GM18867 (cell line): ENCODE results near the gene COQ7.

Experiments
- ATAC-seq: cut with Tn5 transposase; IDR thresholded peaks from one replicate; pipeline ENCODE4 v1.9.1; 2021; ENCODE audit warnings: mild to moderate bottlenecking, moderate library complexity; ENCODE audit not compliant: unreplicated experiment

The COQ7 gene

GRCh38 chr16:19085679-19086200 is 18.3 kb downstream of the COQ7 start:
- ATAC-seq = no peak

- peak; percentile 73 for ATAC-seq
Observed at GRCh38 chr16:19086322-19087199, 19.1 kb downstream of the COQ7 start.

DNA sequence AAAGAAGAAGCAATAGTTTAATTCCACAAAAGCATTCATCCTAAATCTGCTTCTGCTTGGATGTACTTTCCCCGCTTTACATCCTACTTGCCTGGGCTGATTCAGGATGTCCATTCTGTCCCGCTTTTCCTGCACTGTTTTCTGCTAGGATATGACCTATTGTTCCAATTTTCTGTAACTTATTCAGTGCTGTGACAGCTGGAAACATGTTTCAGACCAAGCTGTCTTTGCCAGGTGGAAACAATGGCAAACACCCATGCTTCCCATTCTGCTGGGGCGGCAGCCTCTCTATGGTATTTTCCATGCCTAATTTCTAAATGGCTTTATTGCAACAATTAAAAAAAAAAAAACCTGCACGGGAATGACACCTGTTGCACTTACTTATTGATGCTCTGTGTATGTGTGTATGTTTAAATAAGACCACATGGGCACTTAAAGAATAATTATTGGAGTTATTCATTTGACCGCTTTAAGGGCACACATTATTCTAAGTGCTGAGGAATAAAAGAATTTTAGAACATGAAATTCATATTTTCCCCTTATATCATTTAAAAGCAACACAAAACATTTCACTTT is 21.0 kb downstream of the COQ7 start:
- no peak for ATAC-seq

DNA sequence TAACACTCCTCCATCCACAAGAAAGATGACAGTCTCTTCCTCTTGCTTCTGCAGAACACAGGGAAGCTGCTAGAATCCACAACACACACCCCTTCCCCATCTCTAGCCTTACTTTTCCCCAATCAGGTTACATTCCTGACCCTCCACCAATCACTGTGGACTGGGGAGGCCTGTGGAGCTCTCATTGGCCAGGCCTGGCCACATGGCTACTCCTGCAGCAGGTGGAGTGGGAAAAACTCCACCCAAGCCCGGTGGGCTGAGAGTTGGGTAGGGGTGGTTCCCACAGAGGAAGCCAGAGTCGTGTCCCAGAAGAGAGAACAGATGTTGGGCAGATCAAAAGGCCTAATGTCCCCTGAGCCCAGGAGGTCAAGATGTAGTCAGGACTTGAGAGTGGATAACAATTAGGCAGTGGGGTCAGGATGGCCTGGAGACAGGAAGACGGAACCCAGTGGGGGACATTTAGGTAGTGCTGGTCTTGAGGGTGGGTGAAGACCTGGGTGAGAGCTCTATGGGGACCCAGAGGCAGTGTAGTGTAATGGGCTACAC is 22.1 kb downstream of the COQ7 start:
- ATAC-seq = no peak

DNA sequence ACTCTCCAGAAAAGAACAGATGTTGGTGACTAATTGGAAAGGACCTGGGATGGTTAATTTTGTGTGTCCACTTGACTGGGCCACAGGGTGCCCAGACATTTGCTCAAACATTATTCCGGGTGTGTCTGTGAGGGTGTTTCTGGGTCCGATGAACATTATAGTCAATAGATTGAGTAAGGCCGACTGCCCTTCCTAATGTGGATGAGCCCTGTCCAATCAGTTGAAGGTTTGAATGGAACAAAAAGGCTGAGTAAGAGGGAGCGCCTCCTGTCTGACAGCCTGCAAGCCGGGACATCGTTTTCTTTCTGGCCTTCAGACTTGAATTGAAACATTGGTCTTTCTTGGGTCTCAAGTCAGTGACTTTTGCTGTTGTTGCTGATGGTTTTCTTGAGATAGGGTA is 23.5 kb downstream of the COQ7 start:
- no peak for ATAC-seq

GRCh38 chr16:19092653-19093410 is 25.4 kb downstream of the COQ7 start:
- ATAC-seq = no peak

GRCh38 chr16:19093631-19094541 is 26.5 kb downstream of the COQ7 start:
- no peak for ATAC-seq

DNA sequence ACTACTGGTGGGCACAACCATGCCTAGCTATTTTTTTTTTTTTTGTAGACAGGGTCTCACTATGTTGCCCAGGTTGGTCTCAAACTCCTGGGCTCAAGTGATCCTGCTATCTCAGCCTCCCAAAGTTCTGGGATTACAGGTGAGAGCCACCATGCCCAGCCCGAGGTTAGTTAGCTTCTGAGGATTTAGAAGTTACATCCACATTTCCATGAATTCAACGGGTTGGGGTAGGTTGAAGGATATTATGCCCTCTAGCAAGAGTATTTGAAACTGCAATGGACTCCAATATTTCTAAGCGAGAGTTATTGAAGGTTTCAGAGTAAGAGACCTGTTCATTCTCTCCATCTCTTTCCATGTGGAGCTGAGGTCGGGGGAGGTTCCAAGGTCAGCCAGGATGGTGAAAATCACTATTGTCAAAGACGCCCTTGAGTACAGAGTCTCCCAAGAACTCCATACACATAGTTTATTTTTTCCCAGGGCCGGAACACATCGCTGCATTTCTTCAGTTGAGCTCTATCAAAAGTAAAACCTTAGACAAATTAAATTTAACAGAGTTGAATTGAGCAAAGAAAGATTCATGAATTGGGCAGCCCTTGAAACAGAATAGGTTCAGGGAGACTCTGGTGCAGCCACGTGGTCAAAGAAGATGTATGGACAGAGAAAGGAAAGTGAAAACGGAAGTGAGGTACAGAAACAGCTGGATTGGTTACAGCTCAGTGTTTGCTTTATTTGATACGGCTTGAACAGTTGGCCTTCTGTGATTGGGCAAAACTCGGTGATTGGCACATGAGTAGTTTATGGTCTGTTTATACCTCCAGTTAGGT is 27.3 kb downstream of the COQ7 start:
- ATAC-seq = no peak

DNA sequence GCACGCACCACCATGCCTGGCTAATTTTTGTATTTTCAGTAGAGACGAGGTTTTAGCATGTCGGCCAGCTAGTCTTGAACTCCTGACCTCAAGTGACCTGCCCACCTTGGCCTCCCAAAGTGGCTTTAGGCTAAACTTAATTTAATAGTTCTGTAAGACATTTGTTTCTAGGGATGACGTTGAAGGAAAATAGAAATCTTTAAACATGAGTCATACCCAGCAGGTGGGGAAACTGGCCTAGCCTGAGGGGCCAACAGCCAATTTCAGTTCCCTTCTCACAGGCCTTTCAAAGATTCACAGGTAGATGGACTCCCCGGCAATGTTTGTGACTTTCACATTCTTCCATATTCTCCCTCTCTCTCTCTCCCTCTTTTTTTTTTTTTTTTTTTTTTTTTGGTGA is 28.2 kb downstream of the COQ7 start:
- ATAC-seq = no peak

- ATAC-seq = no peak
Observed at GRCh38 chr16:19098173-19098572, 30.8 kb downstream of the COQ7 start.

GRCh38 chr16:19102187-19102872 is 34.9 kb downstream of the COQ7 start:
- no peak for ATAC-seq

DNA sequence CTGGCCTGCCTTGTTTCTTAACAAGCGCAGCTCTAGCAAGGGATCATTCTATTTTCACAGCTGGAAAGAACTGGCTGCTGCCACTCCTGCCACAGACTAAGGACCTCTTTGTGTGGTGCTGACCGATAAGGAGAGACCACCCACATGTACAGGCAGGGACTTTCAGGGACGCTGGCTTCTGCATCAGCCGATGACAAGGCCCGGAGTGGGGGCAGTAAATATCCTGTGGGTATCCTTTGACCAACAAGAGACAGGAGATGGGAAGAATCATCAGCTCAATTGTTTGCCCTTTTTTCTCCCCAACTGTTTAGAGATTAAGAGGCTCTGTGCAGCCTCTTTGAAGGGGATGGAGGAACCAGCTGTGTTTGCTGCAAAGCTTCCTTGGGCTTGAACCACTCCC is 37.2 kb downstream of the COQ7 start:
- ATAC-seq = no peak

DNA sequence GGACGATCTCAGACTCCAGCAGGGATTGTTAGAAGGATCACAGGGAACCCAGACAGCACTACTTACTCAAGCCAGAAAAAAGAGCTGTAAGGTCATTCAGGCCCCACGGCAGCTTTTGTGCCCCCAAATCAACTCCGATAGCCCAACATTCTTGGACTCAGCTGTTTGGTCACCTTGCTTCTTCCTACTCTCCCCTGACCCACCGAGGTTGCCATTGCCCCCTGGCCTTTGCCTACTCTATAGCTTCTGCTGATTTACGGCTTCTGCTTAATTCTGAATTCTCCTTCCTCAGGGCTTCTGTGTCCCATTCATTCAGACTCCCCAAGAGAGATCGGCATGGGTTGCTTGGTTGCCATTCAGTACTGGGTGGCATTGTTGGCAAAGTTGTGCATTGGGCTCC is 37.7 kb downstream of the COQ7 start:
- ATAC-seq = no peak

DNA sequence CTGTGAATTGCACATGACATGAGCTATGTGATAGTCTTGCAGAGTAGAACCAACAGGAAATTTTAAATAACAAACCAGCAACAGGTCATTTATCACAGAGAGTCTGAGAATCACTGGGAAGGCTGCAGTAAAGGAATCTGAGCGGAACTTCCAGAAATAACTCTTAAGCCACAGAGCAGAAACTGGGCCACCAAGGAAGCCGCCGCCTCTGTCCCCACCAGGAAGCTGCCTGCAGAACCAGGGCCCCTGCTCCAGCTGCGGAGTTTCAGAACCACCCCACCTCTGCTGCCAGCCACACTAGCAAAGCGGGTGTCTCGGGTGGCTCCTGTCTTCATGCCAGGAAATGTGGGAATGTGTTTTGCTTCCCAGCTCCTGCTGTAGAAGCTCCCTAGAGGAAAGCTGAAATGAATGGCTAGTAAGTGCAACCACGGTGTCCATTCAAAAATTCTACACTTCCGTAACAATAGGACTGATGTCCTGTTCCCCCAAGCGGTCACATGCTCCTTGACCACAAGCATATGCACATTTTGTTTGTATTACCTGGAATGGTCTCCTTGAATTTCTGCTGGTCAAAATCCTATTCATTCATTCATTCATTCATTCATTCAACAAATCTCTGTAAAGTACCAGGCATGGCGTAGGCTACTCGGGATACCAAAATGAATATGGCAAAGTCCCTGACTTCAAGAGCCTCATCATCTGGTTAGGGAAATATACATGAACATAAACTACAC is 38.6 kb downstream of the COQ7 start:
- ATAC-seq = no peak

GRCh38 chr16:19106625-19107020 is 39.2 kb downstream of the COQ7 start:
- ATAC-seq = no peak

DNA sequence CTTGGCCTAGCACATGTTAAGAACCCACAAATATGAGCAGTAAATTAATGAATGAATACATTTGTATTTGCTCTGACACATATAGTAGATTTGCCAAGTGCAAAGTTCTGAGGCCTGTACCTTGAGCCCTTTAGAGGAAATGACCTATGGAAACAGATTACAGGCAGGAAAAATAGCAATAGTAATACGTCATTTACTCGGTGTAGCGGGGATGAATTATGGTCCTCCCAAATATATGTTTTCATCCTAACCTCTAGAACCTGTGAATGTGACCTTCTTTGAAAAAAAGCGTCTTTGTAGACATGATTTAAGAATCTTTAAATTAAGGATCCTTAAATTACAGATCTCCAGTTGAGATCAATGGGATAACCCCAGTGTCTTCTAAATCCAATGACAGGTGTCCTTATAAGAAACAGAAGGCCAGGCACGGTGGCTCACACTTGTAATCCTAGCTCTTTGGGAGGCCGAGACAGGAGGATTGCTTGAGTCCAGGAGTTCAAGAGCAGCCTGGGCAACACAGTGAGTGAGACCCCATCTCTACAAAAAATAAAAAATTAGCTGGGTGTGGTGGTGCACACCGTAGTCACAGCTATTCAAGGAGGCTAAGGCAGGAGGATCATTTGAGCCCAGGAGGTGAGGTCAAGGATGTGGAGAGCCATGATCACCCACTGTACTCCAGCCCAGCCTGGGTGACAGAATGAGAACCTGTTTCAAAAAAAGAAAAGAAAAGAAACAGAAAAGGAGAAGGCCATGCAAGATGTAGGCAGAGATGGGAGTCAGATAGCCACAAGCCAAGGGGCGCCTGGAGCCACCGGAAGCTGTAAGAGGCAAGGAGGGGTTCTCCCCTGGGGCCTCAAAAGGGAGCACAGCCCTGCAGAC is 41.2 kb downstream of the COQ7 start:
- no peak for ATAC-seq

GRCh38 chr16:19109288-19109664 is 41.9 kb downstream of the COQ7 start:
- ATAC-seq = no peak
